H9 (cell line): Measurements from ENCODE around the gene RGS21. TPM values are rescaled to one million over a fixed set of nuclear protein-coding genes. Genes with fewer than 3 reads are reported as not detected.

Experiments used
- DNase-seq: peaks from one replicate; pipeline ENCODE4 v3.0.0-alpha.2; 2017
- H2AFZ ChIP-seq: one replicate; pipeline ENCODE4 v1.6.1; 2013; ENCODE audit warnings: mild to moderate bottlenecking, low read length, control low read depth, moderate library complexity
- H2AK5ac ChIP-seq: 2 replicates; pipeline ENCODE4 v1.6.1; 2013; ENCODE audit warnings: low read length, control low read depth, mixed read lengths; ENCODE audit not compliant: insufficient read length
- H2BK120ac ChIP-seq: one replicate; pipeline ENCODE4 v1.6.1; 2013; ENCODE audit warnings: low read depth, mild to moderate bottlenecking, low read length, control low read depth, inconsistent platforms; ENCODE audit not compliant: poor library complexity, severe bottlenecking
- H2BK12ac ChIP-seq: 2 replicates; pipeline ENCODE4 v1.6.1; 2013; ENCODE audit warnings: low read length, control low read depth, mixed read lengths, low read depth; ENCODE audit not compliant: insufficient read length
- H2BK15ac ChIP-seq: 2 replicates; pipeline ENCODE4 v1.6.1; 2013; ENCODE audit warnings: low read depth, low read length, control low read depth
- H2BK20ac ChIP-seq: one replicate; pipeline ENCODE4 v1.6.1; 2013; ENCODE audit warnings: low read depth, mild to moderate bottlenecking, low read length, control low read depth, inconsistent platforms; ENCODE audit not compliant: poor library complexity, severe bottlenecking
- H2BK5ac ChIP-seq: 2 replicates; pipeline ENCODE4 v1.6.1; 2013; ENCODE audit warnings: low read length, control low read depth, mixed read lengths; ENCODE audit not compliant: insufficient read length
- H3K14ac ChIP-seq: 2 replicates; pipeline ENCODE4 v1.6.1; 2013; ENCODE audit warnings: low read length, control low read depth; ENCODE audit not compliant: insufficient read depth
- H3K18ac ChIP-seq: 2 replicates; pipeline ENCODE4 v1.6.1; 2013; ENCODE audit warnings: low read depth, mild to moderate bottlenecking, mixed read lengths, low read length, control low read depth; ENCODE audit not compliant: insufficient read length
- H3K23ac ChIP-seq: 2 replicates; pipeline ENCODE4 v1.6.1; 2013; ENCODE audit warnings: low read length, control low read depth, mixed read lengths, low read depth; ENCODE audit not compliant: insufficient read length
- H3K23me2 ChIP-seq: 2 replicates; pipeline ENCODE4 v1.6.1; 2013; ENCODE audit warnings: low read depth, mild to moderate bottlenecking, mixed read lengths, low read length, control low read depth; ENCODE audit not compliant: insufficient read length, poor library complexity, severe bottlenecking
- H3K27ac ChIP-seq: 2 replicates; pipeline ENCODE4 v1.5.1; 2013; ENCODE audit warnings: low read length, control low read depth, mixed read lengths, low read depth; ENCODE audit not compliant: insufficient read length
- H3K27me3 ChIP-seq: 2 replicates; pipeline ENCODE4 v1.6.1; 2013; ENCODE audit warnings: low read length, control low read depth, inconsistent platforms; ENCODE audit not compliant: insufficient read depth
- H3K4ac ChIP-seq: 2 replicates; pipeline ENCODE4 v1.6.1; 2013; ENCODE audit warnings: low read depth, mild to moderate bottlenecking, control low read depth, inconsistent platforms, low read length, moderate library complexity
- H3K4me1 ChIP-seq: 2 replicates; pipeline ENCODE4 v1.6.1; 2013; ENCODE audit warnings: low read length, control low read depth, inconsistent platforms; ENCODE audit not compliant: insufficient read depth
- H3K4me2 ChIP-seq: 2 replicates; pipeline ENCODE4 v1.6.1; 2013; ENCODE audit warnings: low read length, control low read depth, mixed read lengths; ENCODE audit not compliant: insufficient read length, insufficient read depth
- H3K56ac ChIP-seq: 2 replicates; pipeline ENCODE4 v1.6.1; 2013; ENCODE audit warnings: low read depth, mild to moderate bottlenecking, mixed read lengths, low read length, control low read depth; ENCODE audit not compliant: insufficient read length
- H3K79me1 ChIP-seq: 2 replicates; pipeline ENCODE4 v1.6.1; 2013; ENCODE audit warnings: low read depth, mild to moderate bottlenecking, moderate library complexity, low read length, control low read depth, inconsistent platforms; ENCODE audit not compliant: insufficient read depth, poor library complexity, severe bottlenecking
- H3K79me2 ChIP-seq: 2 replicates; pipeline ENCODE4 v1.6.1; 2013; ENCODE audit warnings: low read length, control low read depth, inconsistent platforms; ENCODE audit not compliant: insufficient read depth
- H3K9ac ChIP-seq: 2 replicates; pipeline ENCODE4 v1.6.1; 2013; ENCODE audit warnings: low read length, control low read depth, mixed read lengths; ENCODE audit not compliant: insufficient read length; ENCODE audit errors: extremely low read depth
- H3K9me3 ChIP-seq: one replicate; pipeline ENCODE4 v1.6.1; 2013; ENCODE audit warnings: low read depth, low read length, inconsistent platforms; ENCODE audit not compliant: control insufficient read depth
- H3T11ph ChIP-seq: one replicate; pipeline ENCODE4 v1.6.1; 2013; ENCODE audit warnings: mild to moderate bottlenecking, low read length, control low read depth, inconsistent platforms
- H4K20me1 ChIP-seq: one replicate; pipeline ENCODE4 v1.6.1; 2013; ENCODE audit not compliant: control insufficient read depth, insufficient read length, insufficient read depth
- H4K5ac ChIP-seq: 2 replicates; pipeline ENCODE4 v1.6.1; 2013; ENCODE audit warnings: low read depth, mild to moderate bottlenecking, mixed read lengths, low read length, control low read depth; ENCODE audit not compliant: insufficient read length
- H4K8ac ChIP-seq: replicated peaks from 2 replicates; pipeline ENCODE4 v1.6.1; 2013; ENCODE audit warnings: low read length, control low read depth, mixed read lengths, low read depth; ENCODE audit not compliant: insufficient read length
- H4K91ac ChIP-seq: 2 replicates; pipeline ENCODE4 v1.6.1; 2013; ENCODE audit warnings: low read depth, mild to moderate bottlenecking, moderate library complexity, mixed read lengths, low read length, control low read depth; ENCODE audit not compliant: insufficient read length
- H3K27ac Mint-ChIP-seq, 3 experiments: 2 replicates in 2 of 3; 3 replicates in 1 of 3; pipeline ENCODE4 v1.8.0; 2020 to 2021; ENCODE audit warnings: mixed read lengths in 3 of 3, mild to moderate bottlenecking in 1 of 3, moderate library complexity in 1 of 3
- H3K27me3 Mint-ChIP-seq: 2 replicates; pipeline ENCODE4 v1.8.0; 2021; ENCODE audit warnings: low read depth, mild to moderate bottlenecking, moderate library complexity, mixed read lengths
- H3K36me3 Mint-ChIP-seq, 3 experiments: 2 replicates in 2 of 3; 3 replicates in 1 of 3; pipeline ENCODE4 v1.8.0; 2020 to 2021; ENCODE audit warnings: low read depth in 3 of 3, mixed read lengths in 3 of 3; ENCODE audit not compliant: insufficient read depth in 1 of 3
- H3K4me1 Mint-ChIP-seq, 2 experiments: 2 replicates each; pipeline ENCODE4 v1.8.0; 2020; ENCODE audit warnings: mixed read lengths in 2 of 2
- H3K4me3 Mint-ChIP-seq, 2 experiments: 2 replicates in 1 of 2; 3 replicates in 1 of 2; pipeline ENCODE4 v1.8.0; 2020 to 2021; ENCODE audit warnings: mild to moderate bottlenecking in 2 of 2, mixed read lengths in 2 of 2, moderate library complexity in 1 of 2
- H3K9me3 Mint-ChIP-seq, 2 experiments: 2 replicates in 1 of 2; 3 replicates in 1 of 2; pipeline ENCODE4 v1.8.0; 2020; ENCODE audit warnings: mild to moderate bottlenecking in 2 of 2, mixed read lengths in 2 of 2, moderate library complexity in 1 of 2
- WGBS: extraction: QIAGEN DNeasy Blood & Tissue Kit; methylation state at CpG from one replicate; pipeline ENCODE4 v1.1.7; 2013; ENCODE audit warnings: missing lambda C conversion rate, low lambda C conversion rate, mixed read lengths; ENCODE audit not compliant: insufficient read length; ENCODE audit errors: extremely low coverage; 5-methylcytosine and 5-hydroxymethylcytosine counted together
- total RNA-seq: library from RNA; stranded (reverse); gene quantifications from 2 replicates; pipeline ENCODE4 v1.2.1, GENCODE V29; 2021
- TF ChIP-seq, protein P1 (sequence below): fragments of 200-600 bp; sonication (generic); conservative IDR thresholded peaks from 3 replicates; pipeline ENCODE4 v1.8.0; 2021; ENCODE audit warnings: antibody characterized with exemption, mild to moderate bottlenecking

RGS21 gene
- total RNA-seq, 1 experiment from 2014 or later = not detected

DNA sequence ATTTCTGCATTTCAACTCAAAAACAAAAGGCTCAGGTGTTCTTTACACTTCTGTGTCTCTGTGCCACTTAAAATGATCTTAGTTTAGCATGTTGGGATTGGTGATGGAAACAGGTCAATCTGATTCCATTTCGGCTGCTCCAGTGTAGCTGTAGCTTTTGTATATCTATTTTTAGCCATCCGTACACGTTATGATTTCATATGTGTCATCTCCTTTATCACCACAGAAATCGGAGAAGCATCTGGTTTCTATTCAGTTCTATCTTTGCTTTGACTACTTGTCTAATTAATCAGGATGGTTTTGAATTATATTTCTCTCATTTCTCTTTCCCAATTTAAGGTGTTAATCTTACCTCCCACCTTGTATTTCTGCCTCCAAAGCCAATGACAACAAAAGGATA is 41.1 kb downstream of the RGS21 start:
- Mint-ChIP-seq H3K36me3 (no peaks in the 10 kb centered on the region), H3K27me3 (no peaks in the 10 kb centered on the region), H3K4me3 (no peak overlapping the region), H3K4me1 (no peaks in the 10 kb centered on the region), H3K9me3 (no peaks in the 10 kb centered on the region), H3K27ac (no peak overlapping the region)
- Histone ChIP-seq H4K20me1 (no peaks in the 10 kb centered on the region), H2BK120ac (no peak overlapping the region), H4K5ac (no peak overlapping the region), H2BK15ac (no peak overlapping the region), H3K18ac (no peak overlapping the region), H3K27ac (no peak overlapping the region), H2BK5ac (no peak overlapping the region), H2BK12ac (no peak overlapping the region), H2AFZ (no peak overlapping the region), H2AK5ac (no peak overlapping the region), H3K4me2 (no peak overlapping the region), H3K79me2 (no peaks in the 10 kb centered on the region), H3K4me1 (no peaks in the 10 kb centered on the region), H3K4ac (no peak overlapping the region), H3K9ac (no peak overlapping the region), H3K23me2 (no peaks in the 10 kb centered on the region), H2BK20ac (no peak overlapping the region), H3K56ac (no peak overlapping the region), H4K91ac (no peak overlapping the region), H3K14ac (no peak overlapping the region), H3K9me3 (no peaks in the 10 kb centered on the region), H3K23ac (no peak overlapping the region), H3T11ph (no peak overlapping the region), H3K27me3 (no peaks in the 10 kb centered on the region), H4K8ac (no peak overlapping the region), H3K79me1 (no peaks in the 10 kb centered on the region)
- TF ChIP-seq, protein P1, sequence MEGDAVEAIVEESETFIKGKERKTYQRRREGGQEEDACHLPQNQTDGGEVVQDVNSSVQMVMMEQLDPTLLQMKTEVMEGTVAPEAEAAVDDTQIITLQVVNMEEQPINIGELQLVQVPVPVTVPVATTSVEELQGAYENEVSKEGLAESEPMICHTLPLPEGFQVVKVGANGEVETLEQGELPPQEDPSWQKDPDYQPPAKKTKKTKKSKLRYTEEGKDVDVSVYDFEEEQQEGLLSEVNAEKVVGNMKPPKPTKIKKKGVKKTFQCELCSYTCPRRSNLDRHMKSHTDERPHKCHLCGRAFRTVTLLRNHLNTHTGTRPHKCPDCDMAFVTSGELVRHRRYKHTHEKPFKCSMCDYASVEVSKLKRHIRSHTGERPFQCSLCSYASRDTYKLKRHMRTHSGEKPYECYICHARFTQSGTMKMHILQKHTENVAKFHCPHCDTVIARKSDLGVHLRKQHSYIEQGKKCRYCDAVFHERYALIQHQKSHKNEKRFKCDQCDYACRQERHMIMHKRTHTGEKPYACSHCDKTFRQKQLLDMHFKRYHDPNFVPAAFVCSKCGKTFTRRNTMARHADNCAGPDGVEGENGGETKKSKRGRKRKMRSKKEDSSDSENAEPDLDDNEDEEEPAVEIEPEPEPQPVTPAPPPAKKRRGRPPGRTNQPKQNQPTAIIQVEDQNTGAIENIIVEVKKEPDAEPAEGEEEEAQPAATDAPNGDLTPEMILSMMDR = no peak
- DNase-seq = no peak
- no CpG with 5 or more reads among the region's 4 CpGs for WGBS
